Natural killer cell (primary cell): ENCODE measurements around the gene IP6K3. TPM values are rescaled to one million over a fixed set of nuclear protein-coding genes. Genes with fewer than 3 reads are reported as not detected.

Experiments
- ATAC-seq, 3 donors: fragments of 150-1000 bp in 2 of 3; fragments of 200-7000 bp in 1 of 3; cut with Tn5 transposase; 1 replicate in 1 of 3; 2 replicates in 2 of 3; pipeline ENCODE4 v1.10.0; 2021; ENCODE audit warnings: mild to moderate bottlenecking in 2 of 3, moderate library complexity in 2 of 3
- DNase-seq, 2 donors: peaks; one replicate each; pipeline versions ENCODE4 v3.0.0 to v3.0.0-alpha.2; 2013 to 2021; ENCODE audit warnings: mixed read lengths in 1 of 2
- H3K27ac ChIP-seq: one replicate; pipeline ENCODE4 v1.5.1; 2013; ENCODE audit warnings: mild to moderate bottlenecking, low read length
- H3K27me3 ChIP-seq: one replicate; pipeline ENCODE4 v1.6.1; 2013; ENCODE audit warnings: low read length; ENCODE audit not compliant: control insufficient read depth, insufficient read depth
- H3K36me3 ChIP-seq: one replicate; pipeline ENCODE4 v1.6.1; 2013; ENCODE audit warnings: low read length; ENCODE audit not compliant: control insufficient read depth, insufficient read depth
- H3K4me1 ChIP-seq: one replicate; pipeline ENCODE4 v1.6.1; 2013; ENCODE audit warnings: low read length; ENCODE audit not compliant: control insufficient read depth, insufficient read depth
- H3K4me3 ChIP-seq: one replicate; pipeline ENCODE4 v1.5.1; 2013; ENCODE audit warnings: low read length
- H3K9me3 ChIP-seq: one replicate; pipeline ENCODE4 v1.6.1; 2013; ENCODE audit warnings: low read length; ENCODE audit not compliant: control insufficient read depth, insufficient read depth
- H3K27ac Mint-ChIP-seq, 2 donors: one replicate each; pipeline ENCODE4 v1.8.0; 2022; ENCODE audit warnings: mild to moderate bottlenecking in 2 of 2, mixed read lengths in 2 of 2, moderate library complexity in 1 of 2
- H3K27me3 Mint-ChIP-seq, 2 donors: one replicate each; pipeline ENCODE4 v1.8.0; 2022; ENCODE audit warnings: low read depth in 2 of 2, mixed read lengths in 2 of 2
- H3K36me3 Mint-ChIP-seq: one replicate; pipeline ENCODE4 v1.8.0; 2022; ENCODE audit warnings: mixed read lengths
- H3K4me1 Mint-ChIP-seq, 2 donors: one replicate each; pipeline ENCODE4 v1.8.0; 2022; ENCODE audit warnings: mixed read lengths in 2 of 2
- H3K4me3 Mint-ChIP-seq: one replicate; pipeline ENCODE4 v1.8.0; 2022; ENCODE audit warnings: mild to moderate bottlenecking, moderate library complexity, mixed read lengths
- H3K9me3 Mint-ChIP-seq, 2 donors: one replicate each; pipeline ENCODE4 v1.8.0; 2022; ENCODE audit warnings: mixed read lengths in 2 of 2
- CTCF ChIP-seq: fragments of 200-600 bp; IDR thresholded peaks from one replicate; pipeline ENCODE4 v1.8.0; 2022; ENCODE audit warnings: antibody characterized with exemption
- WGBS: methylation state at CpG from one replicate; pipeline ENCODE4 v1.1.7; 2013; ENCODE audit warnings: missing lambda C conversion rate; ENCODE audit not compliant: insufficient coverage; 5-methylcytosine and 5-hydroxymethylcytosine counted together
- intact Hi-C: fragments of 100-400 bp; cut with micrococcal nuclease; formaldehyde crosslinking; loops from one replicate; pipeline ENCODE4 v1.14.2; 2022
- total RNA-seq, 4 donors: library from RNA; stranded (reverse); fragments of 120-200 nt in 1 of 4; gene quantifications; one replicate each; pipeline versions ENCODE4 v1.2.3 to v1.2.4, GENCODE V29; 2013 to 2022

Gene IP6K3
- total RNA-seq, 3 donors from 2014 or later (not counting 1 experiment from before 2014, with no cell fraction given), result not detected

DNA sequence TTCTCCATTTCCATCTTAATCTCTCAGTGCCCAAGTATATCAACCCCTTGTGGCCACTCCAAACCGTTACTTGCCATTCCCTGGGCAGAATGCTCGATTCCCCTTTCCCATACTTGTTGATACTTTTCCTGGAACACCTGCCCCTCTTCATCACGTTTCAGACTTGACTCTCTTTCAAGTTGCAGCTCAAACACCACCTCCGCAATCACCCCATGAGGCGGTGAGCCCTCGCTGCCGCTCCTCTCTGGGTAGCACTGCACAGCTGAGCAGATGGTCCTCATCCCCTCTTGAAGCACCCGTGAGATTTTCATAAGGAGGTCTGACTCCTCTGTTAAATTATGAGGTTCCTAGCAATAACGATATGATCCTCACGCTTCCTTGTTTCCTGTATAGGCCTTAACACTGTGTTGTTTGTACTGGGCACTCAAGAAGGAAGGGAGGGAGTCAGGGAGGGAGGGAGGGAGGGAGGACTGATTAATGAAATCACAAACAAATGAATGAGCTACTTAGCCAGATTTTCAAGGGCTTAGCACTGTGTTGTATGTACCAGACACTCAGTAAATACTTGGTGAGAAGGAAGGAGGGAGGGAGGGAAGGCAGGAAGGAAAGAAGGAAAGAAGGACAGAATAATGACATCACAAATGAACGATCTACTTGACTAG is 27.2 kb downstream of the IP6K3 start:
- Histone ChIP-seq H3K9me3 (no peaks in the 10 kb centered on the region), H3K36me3 (no peaks in the 10 kb centered on the region), H3K4me3 (no peak overlapping the region), H3K27ac (no peak overlapping the region), H3K27me3 (no peaks in the 10 kb centered on the region), H3K4me1 (no peaks in the 10 kb centered on the region)
- no peak for TF ChIP-seq CTCF
- 87% methylated on average over 11 of the region's 11 CpGs for WGBS
- Mint-ChIP-seq H3K36me3 (no peaks in the 10 kb centered on the region), H3K9me3 (no peaks in the 10 kb centered on the region), H3K4me3 (no peak overlapping the region), H3K4me1 (no peaks in the 10 kb centered on the region), H3K27me3 (peaks cover 15 to 47% of the 10 kb centered on the region in 2 donors), H3K27ac (no peak overlapping the region)
- intact Hi-C loops, result no loop called here
- ATAC-seq, result no peak
- DNase-seq, result no peak

GRCh38 chr6:33718713-33719112 is 28.0 kb downstream of the IP6K3 start:
- Mint-ChIP-seq H3K4me1 (no peaks in the 10 kb centered on the region), H3K9me3 (no peaks in the 10 kb centered on the region), H3K27ac (no peak overlapping the region), H3K27me3 (peaks cover 15 to 39% of the 10 kb centered on the region in 2 donors), H3K36me3 (no peaks in the 10 kb centered on the region), H3K4me3 (no peak overlapping the region)
- no peak for TF ChIP-seq CTCF
- no peak for DNase-seq
- no peaks in the 10 kb centered on the region for H3K27me3 ChIP-seq
- no peak overlapping the region for H3K27ac ChIP-seq
- H3K9me3 ChIP-seq, result no peaks in the 10 kb centered on the region
- no peak for ATAC-seq
- intact Hi-C loops, result no loop called here
- no peak overlapping the region for H3K4me3 ChIP-seq
- H3K36me3 ChIP-seq, result no peaks in the 10 kb centered on the region
- no CpG with 5 or more reads among the region's 2 CpGs for WGBS
- H3K4me1 ChIP-seq, result no peaks in the 10 kb centered on the region

- intact Hi-C loops, result no loop called here
- no peak overlapping the region for H3K4me3 ChIP-seq
- no peaks in the 10 kb centered on the region for H3K4me1 Mint-ChIP-seq
- no peak overlapping the region for H3K4me3 Mint-ChIP-seq
- DNase-seq (no peak), ATAC-seq (no peak)
- no peaks in the 10 kb centered on the region for H3K9me3 Mint-ChIP-seq
- H3K27me3 ChIP-seq, result no peaks in the 10 kb centered on the region
- TF ChIP-seq CTCF, result no peak
- 71% methylated on average over 5 of the region's 6 CpGs for WGBS
- no peak overlapping the region for H3K27ac Mint-ChIP-seq
- peaks cover 12 to 32% of the 10 kb centered on the region in 2 donors for H3K27me3 Mint-ChIP-seq
- no peaks in the 10 kb centered on the region for H3K36me3 ChIP-seq
- no peaks in the 10 kb centered on the region for H3K4me1 ChIP-seq
- H3K9me3 ChIP-seq, result no peaks in the 10 kb centered on the region
- H3K36me3 Mint-ChIP-seq, result no peaks in the 10 kb centered on the region
- H3K27ac ChIP-seq, result no peak overlapping the region
Observed at GRCh38 chr6:33717934-33718455, 28.7 kb downstream of the IP6K3 start.
